ENCODE results near the gene SPINDOC. TPM values are rescaled to one million over a fixed set of nuclear protein-coding genes. Genes with fewer than 3 reads are reported as not detected.
A peak's percentile ranks its signal among the peaks of the same experiment; 100 is the strongest.

The SPINDOC gene
- total RNA-seq (2021; ENCODE audit: unreplicated experiment) (50.9 TPM), Bru-seq, nascent RNA (percentile 72 among the genes with signal in this experiment), BruChase-seq, experiment 1, labeled RNA remaining after a 6-hour chase (percentile 79 among the genes with signal in this experiment), BruChase-seq, experiment 2, labeled RNA remaining after a 2-hour chase (percentile 74 among the genes with signal in this experiment)
- 46.0 and 47.4 TPM in 2 replicates for polyA plus RNA-seq (2012)
- long read RNA-seq, partial matches to known transcripts = 1 of 19 reads
- long read RNA-seq, other reads (novel, unspliced or antisense) = 15 of 19 reads

GRCh38 chr11:63813035-63813562, at the start of gene SPINDOC:
Gene SPINDOC (plus strand): TSS chr11:63813456. CDS start chr11:63813687, 231 bp downstream.
- intact Hi-C loops (cut with micrococcal nuclease) = no loop called here
- peak; percentile 89 for ATAC-seq
- Histone ChIP-seq H3K36me3 (ENCODE audit: control insufficient read depth in 1 of 2, insufficient read depth in 2 of 2, low read length in 2 of 2) (peaks cover 6 to 14% of the 10 kb centered on the region in 2 experiments; a peak in 2 of 4 replicates), H3K9ac (ENCODE audit: low read length) (peak within 1 kb of the TSS; percentile 96), H3K79me2 (ENCODE audit: insufficient read depth, low read length) (peaks cover 45% of the 10 kb centered on the region), H3K9me2 (ENCODE audit: insufficient read depth) (no peaks in the 10 kb centered on the region), H3K27ac (ENCODE audit: low read depth, low read length) (peak within 1 kb of the TSS; percentile 91), H2AFZ (ENCODE audit: low read depth, low read length, poor library complexity, severe bottlenecking) (peak within 1 kb of the TSS; percentile 0), H3K4me3 (replicated peaks in 1 of 2; ENCODE audit: low read depth in 1 of 2, low read length in 2 of 2) (peak within 1 kb of the TSS; percentile 81 to 92), H3K9me3 (ENCODE audit: control insufficient read depth in 1 of 2, insufficient read depth in 1 of 2, low read depth in 1 of 2, low read length in 2 of 2) (no peaks in the 10 kb centered on the region), H3K27me3 (ENCODE audit: insufficient read depth, low read length) (no peaks in the 10 kb centered on the region), H3K4me2 (ENCODE audit: low read length) (peak within 1 kb of the TSS; percentile 89), H4K20me1 (ENCODE audit: insufficient read depth) (peaks cover 4% of the 10 kb centered on the region; the same call in 1 of the 2 replicates), H3K4me1 (ENCODE audit: control insufficient read depth in 1 of 2, insufficient read depth in 2 of 2, low read length in 2 of 2) (peaks cover 10 to 19% of the 10 kb centered on the region in 2 experiments; a peak in 3 of 4 replicates)
- RAD21 ChIA-PET (ENCODE audit: low non-redundant PET in 1 of 2, low total read pairs in 2 of 2, uncharacterized antibody in 2 of 2, unreplicated experiment in 2 of 2) = no interaction called here
- POLR2A ChIA-PET = interaction anchor here (0.9 kb wide), 1 partner anchor 18 kb away, joined by 3 read pairs; no protein-coding TSS in a partner anchor
- no peak for DNase-seq (ENCODE audit: low read depth, low spot score)
- CTCF ChIA-PET = no interaction called here
- no TSS peak for BruUV-seq (replicated peaks)
- TF ChIP-seq FOSL1 (IDR thresholded peaks at IDR 0.05; ENCODE audit: low read depth) = no peak
- TF ChIP-seq YY1 (IDR thresholded peaks at IDR 0.05; ENCODE audit: extremely low read depth, insufficient replicate concordance, low read depth, low read length) = no peak
- no peak for TF ChIP-seq ELF1 (IDR thresholded peaks at IDR 0.05; ENCODE audit: borderline replicate concordance, low read depth)
- no peak for TF ChIP-seq CTCF (IDR thresholded peaks at IDR 0.05 in 2 of 3, conservative IDR thresholded peaks at IDR 0.05 in 1 of 3; ENCODE audit: borderline replicate concordance in 1 of 3, insufficient read depth in 1 of 3, low read depth in 2 of 3, low read length in 2 of 3)
- TF ChIP-seq EGR1 (IDR thresholded peaks at IDR 0.05; ENCODE audit: low read depth) = no peak
- TF ChIP-seq CEBPB (IDR thresholded peaks at IDR 0.05; ENCODE audit: low read depth) = no peak
- no peak for TF ChIP-seq TCF7L2 (IDR thresholded peaks at IDR 0.05; ENCODE audit: borderline replicate concordance, extremely low read depth, insufficient read depth, insufficient read length)
- TF ChIP-seq REST (IDR thresholded peaks at IDR 0.05; ENCODE audit: low read depth) = no peak
- TF ChIP-seq ZFX (IDR thresholded peaks at IDR 0.05) = no peak
- no peak for TF ChIP-seq EZH2phosphoT487 (IDR thresholded peaks at IDR 0.05; ENCODE audit: borderline replicate concordance)
- peak; percentile 61 for TF ChIP-seq POLR2A (IDR thresholded peaks at IDR 0.05; ENCODE audit: borderline replicate concordance, extremely low read depth, insufficient read depth, insufficient read length)
- no peak for TF ChIP-seq JUND (IDR thresholded peaks at IDR 0.05)
- TF ChIP-seq POLR2AphosphoS5 (IDR thresholded peaks at IDR 0.05; ENCODE audit: low read depth, low read length) = peak; percentile 70
- TF ChIP-seq CBX3 (IDR thresholded peaks at IDR 0.05; ENCODE audit: low read depth) = no peak
- TF ChIP-seq ZBTB33 (IDR thresholded peaks at IDR 0.05; ENCODE audit: extremely low read depth, insufficient replicate concordance, low read length) = no peak
- TF ChIP-seq RAD21 (IDR thresholded peaks at IDR 0.05; ENCODE audit: low read depth) = no peak
- 0 out of 2 replicates have a peak, but pooled peaks have one; percentile 30 for TF ChIP-seq SRF (IDR thresholded peaks at IDR 0.05; ENCODE audit: low read depth)
- TF ChIP-seq ZNF274 (IDR thresholded peaks at IDR 0.05; ENCODE audit: low read depth, low read length) = no peak
- no peak for TF ChIP-seq ATF3 (IDR thresholded peaks at IDR 0.05)
